ENCODE data around the gene GRIA3.

The GRIA3 gene

DNA sequence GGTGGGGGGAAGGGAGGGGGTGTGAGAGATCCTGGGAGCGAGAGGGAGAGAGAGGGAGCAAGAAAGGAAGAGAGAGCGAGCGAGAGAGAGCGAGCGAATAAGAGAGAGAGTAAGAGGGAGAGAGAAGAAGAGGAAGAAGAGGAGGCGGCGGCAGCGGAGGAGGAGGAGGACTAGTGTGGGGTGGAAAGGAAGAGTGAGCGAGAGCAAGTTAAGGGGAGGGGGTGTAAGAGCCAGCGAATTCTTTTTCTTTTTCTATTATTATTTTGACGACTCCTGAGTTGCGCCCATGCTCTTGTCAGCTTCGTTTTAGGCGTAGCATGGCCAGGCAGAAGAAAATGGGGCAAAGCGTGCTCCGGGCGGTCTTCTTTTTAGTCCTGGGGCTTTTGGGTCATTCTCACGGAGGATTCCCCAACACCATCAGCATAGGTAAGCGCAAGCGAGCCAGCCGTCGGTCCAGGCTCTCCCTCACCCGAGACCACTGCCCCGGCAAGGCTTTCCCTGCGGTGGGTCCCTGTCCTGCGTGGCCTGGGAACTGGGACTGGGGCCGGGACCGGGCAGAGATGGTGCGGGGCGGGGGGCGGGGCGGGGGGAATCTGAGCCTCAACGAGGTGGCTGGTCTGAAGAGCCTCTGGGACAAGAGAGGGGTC lies at the start of gene GRIA3:
GRIA3 (plus strand) TSS at position 60 of the 647 bp plus-strand sequence; CDS start at position 318, 258 bp downstream.
- DNase-seq: no peak

- DNase-seq: no peak
Measured at GRCh38 chrX:123138473-123138872, 45.6 kb upstream of the GRIA3 start.

DNA sequence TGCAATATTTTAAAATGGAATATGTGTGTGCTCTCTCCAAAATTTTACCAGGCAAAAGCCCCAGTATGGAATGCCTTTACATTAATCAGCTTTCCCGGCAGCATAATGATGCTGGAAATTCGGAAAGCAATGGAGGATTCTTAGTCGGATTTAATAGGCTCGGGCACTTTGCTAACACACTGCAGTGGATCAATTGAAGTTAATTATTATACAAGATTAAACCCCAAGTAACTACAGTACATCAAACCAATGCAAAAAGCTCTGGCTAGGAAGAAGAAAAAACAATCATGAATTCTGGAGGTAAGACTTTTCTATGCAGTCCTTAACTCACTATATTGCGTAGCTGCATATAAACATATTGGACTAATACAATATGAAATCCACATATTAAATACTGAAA lies 43.6 kb upstream of the GRIA3 start:
- DNase-seq: no peak

DNA sequence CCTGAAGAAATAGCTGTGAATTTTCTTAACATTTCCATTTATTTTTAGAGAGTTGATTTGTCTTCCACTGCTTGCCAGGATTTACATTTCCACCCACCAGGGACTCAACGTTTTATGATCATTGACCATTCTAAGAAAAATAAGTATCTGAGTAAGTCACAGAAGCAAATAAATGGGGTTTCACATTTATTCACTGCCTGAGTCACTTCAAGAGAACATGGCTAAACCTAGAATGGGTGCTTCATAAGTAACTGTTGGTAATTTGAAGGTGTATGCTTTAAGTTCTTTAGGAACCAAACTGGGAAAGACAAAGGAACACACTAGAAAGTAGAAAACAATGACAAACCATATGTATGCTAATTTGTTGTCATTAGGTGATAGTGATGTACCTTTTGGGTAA lies 43.2 kb upstream of the GRIA3 start:
- no peak for DNase-seq

DNA sequence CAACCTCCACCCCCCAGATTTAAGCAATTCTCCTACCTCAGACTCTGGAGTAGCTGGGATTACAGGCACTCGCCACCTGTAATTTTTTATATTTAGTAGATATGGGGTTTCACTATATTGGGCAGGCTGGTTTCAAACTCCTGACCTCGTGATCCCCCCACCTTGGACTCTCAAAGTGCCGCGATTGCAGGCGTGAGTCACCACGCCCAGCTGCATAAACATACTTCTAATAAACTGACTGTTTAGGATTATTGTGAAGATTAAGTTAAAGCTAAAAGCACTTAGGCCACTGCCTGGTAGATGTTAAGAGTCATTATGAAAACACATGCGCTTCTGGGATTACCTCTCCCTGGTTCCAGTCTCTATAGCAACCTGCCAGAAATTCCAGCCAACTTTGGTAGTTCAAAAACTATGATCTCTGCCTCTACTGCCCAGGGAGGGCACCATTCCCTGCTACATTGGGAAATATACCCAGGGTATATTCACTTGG lies 30.2 kb upstream of the GRIA3 start:
- DNase-seq: no peak

GRCh38 chrX:123155327-123155726 lies 28.8 kb upstream of the GRIA3 start:
- no peak for DNase-seq

DNA sequence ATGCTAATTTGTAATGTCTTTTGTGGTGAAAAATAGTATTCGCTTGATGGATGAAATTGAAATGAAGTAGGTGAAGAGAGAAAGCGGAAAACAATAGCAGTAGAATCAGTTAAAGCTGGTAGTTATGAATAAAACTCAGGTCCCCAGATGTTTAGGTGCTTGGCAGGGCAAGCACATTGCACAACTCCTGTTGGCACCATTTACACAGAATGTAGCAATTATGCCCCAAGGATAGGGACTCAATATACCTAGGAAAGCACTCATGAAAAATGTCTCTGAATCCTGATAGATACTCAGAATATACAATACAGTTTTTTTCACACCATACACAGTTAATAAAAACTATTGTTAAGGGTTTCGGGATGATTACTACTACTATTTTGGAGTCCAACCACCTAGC lies 26.5 kb upstream of the GRIA3 start:
- no peak for DNase-seq

- no peak for DNase-seq
Measured at GRCh38 chrX:123159403-123159802, 24.7 kb upstream of the GRIA3 start.

DNA sequence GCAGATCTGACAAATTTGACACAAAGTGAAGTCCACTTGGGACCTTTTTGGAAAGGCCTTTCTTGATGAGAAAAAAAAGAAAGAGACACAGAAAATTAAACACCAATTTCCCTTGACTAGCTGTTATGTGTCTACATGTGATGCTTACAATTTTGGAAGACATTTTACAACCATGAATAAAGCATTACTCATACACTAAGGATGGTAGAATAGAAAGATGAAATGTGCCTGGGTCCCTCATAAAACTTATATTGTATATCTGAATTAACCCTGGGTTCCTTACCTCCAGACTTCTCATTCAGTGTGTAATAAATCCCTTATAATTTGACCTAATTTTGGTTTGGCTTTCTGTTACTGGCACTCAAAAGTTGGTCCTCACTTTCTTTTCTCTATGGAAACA lies 16.5 kb upstream of the GRIA3 start:
- DNase-seq: no peak

DNA sequence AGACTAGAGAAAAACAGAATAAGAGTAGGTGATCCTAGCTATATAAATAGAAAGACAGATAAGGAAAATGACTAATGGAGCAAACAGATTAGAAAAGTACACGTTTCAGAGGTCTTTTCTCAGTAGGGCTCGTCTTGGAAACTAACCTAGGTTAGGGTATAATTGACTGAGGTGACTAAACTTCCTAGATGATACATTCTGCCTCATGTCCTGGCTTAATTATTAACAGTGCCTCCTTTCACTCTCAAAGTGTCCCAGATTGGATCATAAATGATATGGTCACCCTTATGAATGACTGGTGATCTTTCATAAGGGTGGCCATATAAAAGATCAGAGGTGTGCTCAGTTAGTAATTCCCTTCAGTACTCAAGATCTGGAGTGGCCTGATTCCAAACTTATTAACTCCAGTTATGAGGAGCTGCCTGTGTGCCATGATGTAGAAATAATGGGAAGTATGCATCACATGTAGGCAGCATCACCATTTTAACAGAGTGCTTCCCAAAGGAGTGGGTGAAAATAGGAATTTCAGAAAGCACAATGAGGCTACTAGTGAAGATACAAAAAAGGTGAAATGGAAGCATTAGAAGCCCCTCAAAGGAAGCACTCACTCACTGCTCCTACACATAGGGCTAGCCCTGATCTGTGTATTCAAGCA lies 14.7 kb upstream of the GRIA3 start:
- DNase-seq: no peak

- no peak for DNase-seq
Measured at GRCh38 chrX:123170546-123170945, 13.5 kb upstream of the GRIA3 start.

DNA sequence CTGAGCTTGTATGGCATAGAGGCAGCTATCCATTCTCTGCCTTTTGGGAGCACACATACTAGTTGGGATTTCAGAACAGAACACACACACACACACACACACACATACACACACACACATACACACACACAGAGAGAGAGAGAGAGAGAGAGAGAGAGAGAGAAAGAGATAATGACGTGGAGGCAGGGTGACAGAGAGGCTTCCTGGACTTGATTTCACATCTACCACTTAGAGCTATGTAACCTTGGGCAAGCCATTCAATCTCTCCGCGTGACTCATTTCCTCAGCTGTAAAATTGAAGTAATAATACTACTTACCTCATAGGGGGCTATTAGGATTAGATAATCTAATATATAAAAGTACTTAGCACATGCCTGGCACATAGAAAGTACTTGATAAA lies 12.3 kb upstream of the GRIA3 start:
- no peak for DNase-seq

GRCh38 chrX:123172869-123173268 lies 11.2 kb upstream of the GRIA3 start:
- DNase-seq: no peak

- DNase-seq: no peak
Measured at GRCh38 chrX:123173833-123174232, 10.2 kb upstream of the GRIA3 start.

DNA sequence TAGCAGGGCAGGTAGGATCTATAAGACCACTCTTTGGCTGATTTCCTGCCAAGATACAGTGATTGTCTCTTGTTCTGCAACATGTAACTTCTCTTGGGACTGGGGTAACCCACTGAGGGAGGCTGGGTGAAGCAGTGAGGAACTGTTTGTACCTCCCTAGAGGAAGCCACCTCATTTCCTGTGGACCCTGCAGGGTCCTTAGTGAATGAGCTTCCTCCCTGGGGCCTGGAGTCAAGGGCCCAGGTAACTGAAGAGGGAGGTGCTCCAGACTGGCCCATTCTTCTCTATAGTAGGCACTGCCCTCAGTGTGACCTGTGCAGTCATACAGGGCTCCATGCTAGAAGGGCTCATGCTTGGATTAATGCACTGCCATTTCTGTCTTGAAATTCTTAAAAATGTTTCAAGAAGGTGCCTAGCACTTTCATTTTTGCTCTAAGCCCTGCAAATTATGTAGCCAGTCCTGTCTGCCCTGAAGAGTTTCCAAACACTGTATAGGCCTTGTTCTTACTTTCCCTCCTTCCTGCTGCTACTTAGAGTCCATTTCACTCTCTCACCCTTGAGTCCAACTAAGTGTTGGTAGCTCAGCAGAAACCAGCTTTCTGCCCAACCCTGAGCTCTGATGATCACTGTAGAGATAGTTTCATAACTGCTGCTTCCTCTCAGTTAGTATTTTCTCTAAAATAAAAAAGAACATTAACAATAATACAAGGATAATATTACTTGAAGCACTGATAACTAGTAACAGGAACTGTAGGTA lies 8.5 kb upstream of the GRIA3 start:
- DNase-seq: no peak

DNA sequence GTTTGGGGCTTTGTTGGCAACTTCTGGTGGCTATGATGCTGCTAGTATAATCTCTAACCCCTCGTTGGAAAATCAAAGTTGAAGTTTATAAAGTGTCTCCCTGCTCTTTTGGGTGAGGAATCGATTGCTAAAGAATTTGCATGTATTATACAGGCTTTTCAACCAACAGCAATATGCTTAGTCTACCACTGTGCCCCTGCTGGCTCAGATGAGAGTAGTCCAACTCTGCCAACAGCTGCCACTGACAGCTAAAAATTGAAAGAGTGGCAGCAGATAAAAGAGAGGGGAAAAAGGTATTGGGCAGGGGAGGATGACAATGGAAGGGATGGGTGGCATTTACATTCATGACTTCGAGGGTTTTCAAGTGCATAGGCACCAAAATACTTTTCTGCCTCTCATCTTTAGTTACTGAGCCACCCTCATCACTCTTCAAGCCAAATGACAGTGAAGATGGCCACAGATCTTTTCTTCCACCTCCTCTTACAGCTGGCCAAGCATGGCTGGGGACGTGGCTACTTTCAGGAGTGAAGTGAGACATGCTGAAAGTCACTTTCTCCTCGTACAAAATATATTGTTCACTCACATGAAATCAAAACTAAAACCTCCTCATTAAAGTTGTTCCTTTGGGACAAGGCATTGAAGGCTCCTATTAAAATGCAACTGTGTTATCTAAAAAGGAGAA lies 2.7 kb upstream of the GRIA3 start:
- DNase-seq: no peak

GRCh38 chrX:123184866-123185276 lies 793 bp downstream of the GRIA3 start:
- no peak for DNase-seq

- no peak for DNase-seq
Measured at GRCh38 chrX:123185721-123186120, 1.6 kb downstream of the GRIA3 start.

DNA sequence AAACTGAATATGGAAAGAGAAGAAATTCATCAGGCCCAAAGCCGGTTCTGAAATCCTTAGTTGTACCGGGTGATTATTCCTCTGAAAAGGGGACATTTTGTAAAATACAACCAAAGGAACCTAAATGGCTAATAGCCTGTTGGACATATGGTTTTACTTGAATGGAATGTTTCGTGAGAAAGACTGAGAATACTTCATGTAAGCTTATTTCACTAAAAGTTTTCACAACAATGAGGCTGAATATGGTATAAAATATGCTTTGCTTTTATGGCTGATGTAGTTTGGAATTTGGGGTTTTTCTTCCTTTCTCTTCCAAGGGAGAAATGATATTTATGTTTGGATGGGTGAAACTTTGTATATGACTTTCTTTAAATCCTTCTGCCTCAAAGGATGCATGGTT lies 2.7 kb downstream of the GRIA3 start:
- DNase-seq: no peak

DNA sequence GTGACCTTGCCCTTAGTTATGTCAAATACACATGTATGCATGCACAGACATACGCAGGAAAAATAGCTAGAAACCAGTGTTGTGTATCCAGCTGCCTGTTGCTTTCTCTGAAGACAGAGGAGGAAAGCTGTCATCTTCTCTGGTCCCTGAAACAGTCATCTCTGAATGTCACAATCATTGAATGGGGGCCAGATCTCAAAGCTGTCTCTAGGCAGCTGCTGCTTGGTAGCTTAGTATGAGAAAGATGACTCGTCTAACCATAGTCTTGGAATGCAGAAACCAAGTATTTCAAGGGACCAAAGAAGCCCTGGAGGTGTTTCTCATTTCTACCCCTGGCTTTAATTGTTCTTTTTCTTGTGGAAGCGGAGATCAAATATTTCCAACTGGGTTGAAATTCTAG lies 4.0 kb downstream of the GRIA3 start:
- DNase-seq: no peak

DNA sequence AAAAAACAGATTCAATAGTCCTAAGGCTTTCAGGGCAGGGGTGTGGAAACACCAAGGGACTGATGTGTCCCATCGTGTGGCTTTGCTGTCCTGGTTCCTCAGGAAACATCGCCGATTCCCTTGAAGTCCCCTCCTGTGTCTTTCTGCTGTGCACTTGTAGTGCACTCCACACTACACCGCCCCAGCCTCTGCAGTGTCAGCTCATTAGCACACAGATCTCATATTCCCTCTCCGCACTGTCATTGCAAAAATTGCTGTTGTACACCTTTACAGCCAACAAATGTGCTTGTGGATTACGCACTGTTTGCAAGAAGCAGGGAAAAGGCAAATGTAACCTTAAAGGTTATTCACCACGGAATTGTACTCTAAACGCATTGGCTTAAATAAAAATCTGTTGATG lies 5.3 kb downstream of the GRIA3 start:
- no peak for DNase-seq

DNA sequence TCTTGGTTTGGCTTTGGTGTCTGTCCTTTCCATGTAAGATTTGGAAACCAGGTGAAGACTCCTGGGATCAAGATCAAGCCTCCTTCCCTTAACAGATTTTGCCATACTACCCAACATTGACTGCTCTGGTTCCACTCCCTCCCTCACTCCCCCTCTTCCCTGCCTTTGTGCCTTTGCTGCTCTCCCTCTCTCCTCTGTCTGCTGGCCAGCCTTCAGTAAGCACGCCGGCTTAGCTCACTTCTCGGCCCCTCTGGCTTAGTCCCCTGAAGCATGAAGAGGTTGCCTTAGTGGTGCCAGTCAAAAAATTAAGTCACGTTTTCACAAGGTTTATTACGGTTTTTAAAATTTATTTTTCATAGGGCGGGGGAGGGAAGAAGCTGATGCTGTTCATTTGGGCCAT lies 6.0 kb downstream of the GRIA3 start:
- DNase-seq: no peak

- no peak for DNase-seq
Measured at GRCh38 chrX:123193101-123193500, 9.0 kb downstream of the GRIA3 start.

- no peak for DNase-seq
Measured at GRCh38 chrX:123199338-123199737, 15.3 kb downstream of the GRIA3 start.

Measured in NCI-H1436 treated with DMSO at 0.1 percent for 48 hours (cell line).